Effector memory CD8-positive, alpha-beta T cell (primary cell): ENCODE measurements around the gene MACROD2.
"Not testable (repeated sequence)": the region's sequence is repeated elsewhere in the genome, so short reads cannot be mapped to it uniquely, and the experiment has no call there.

Experiments used
- ATAC-seq: fragments of 150-1000 bp; cut with Tn5 transposase; replicated peaks from 2 replicates; pipeline ENCODE4 v1.10.0; 2021; ENCODE audit warnings: mild to moderate bottlenecking, moderate library complexity
- DNase-seq, 3 experiments: peaks; one replicate each; pipeline ENCODE4 v3.0.0; 2021
- H3K27ac Mint-ChIP-seq, 2 donors: one replicate each; pipeline ENCODE4 v1.8.0; 2022; ENCODE audit warnings: mild to moderate bottlenecking in 2 of 2, mixed read lengths in 2 of 2, moderate library complexity in 2 of 2
- H3K27me3 Mint-ChIP-seq, 2 donors: one replicate each; pipeline ENCODE4 v1.8.0; 2022; ENCODE audit warnings: mixed read lengths in 2 of 2
- H3K36me3 Mint-ChIP-seq: one replicate; pipeline ENCODE4 v1.8.0; 2022; ENCODE audit warnings: mild to moderate bottlenecking, moderate library complexity, mixed read lengths; ENCODE audit not compliant: insufficient read depth
- H3K4me1 Mint-ChIP-seq, 2 donors: one replicate each; pipeline ENCODE4 v1.8.0; 2022; ENCODE audit warnings: low read depth in 2 of 2, mixed read lengths in 2 of 2
- H3K4me3 Mint-ChIP-seq, 2 donors: one replicate each; pipeline ENCODE4 v1.8.0; 2022; ENCODE audit warnings: mild to moderate bottlenecking in 2 of 2, mixed read lengths in 2 of 2, moderate library complexity in 2 of 2
- H3K9me3 Mint-ChIP-seq, 2 donors: one replicate each; pipeline ENCODE4 v1.8.0; 2022; ENCODE audit warnings: mixed read lengths in 2 of 2

The MACROD2 gene

DNA sequence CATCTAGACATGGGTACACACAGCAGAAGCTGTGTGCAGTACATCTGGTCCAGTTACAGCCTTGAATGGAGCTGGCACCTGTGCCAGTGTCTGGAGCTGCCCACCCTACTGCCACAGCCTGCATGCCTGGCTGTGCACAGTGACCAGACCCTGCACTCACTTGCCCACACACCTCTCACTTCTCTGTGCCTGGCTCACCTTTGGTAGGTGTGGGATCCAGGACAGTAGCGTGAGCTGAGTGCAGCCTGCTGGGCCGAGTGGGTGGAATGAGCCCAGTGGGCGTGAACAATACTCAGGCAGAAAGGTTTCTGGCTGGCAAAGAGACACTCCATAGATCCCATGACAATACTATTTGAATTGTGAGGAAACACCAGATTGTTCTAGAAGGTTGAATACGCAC, 1181.6 kb downstream of the MACROD2 start:
- peaks cover 0 to 8% of the 10 kb centered on the region in 2 donors for H3K9me3 Mint-ChIP-seq
- no peaks in the 10 kb centered on the region for H3K4me1 Mint-ChIP-seq
- H3K27ac Mint-ChIP-seq: no peak overlapping the region
- no peaks in the 10 kb centered on the region for H3K36me3 Mint-ChIP-seq
- DNase-seq: no peak
- H3K27me3 Mint-ChIP-seq: no peaks in the 10 kb centered on the region
- no peak overlapping the region for H3K4me3 Mint-ChIP-seq
- ATAC-seq: no peak

DNA sequence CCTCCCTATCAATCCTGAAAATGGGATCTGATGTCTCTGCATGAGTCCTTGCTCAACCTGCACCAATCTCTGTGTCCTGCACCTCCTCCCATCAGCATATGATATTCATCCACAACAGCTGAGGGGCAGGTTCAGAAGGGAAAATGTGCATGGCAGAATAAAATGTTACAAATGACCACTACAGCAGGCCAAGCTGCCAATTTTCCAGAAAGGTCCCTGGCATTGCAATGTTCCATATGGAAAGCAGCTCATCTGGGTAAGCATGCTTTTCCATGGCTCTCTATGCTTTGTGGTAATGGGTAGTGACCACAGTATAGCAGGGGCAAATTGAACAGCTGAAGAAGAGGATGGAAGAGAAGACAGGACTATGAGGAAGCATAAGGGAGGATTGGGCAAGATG, 1183.3 kb downstream of the MACROD2 start:
- DNase-seq (no peak), ATAC-seq (no peak)
- no peaks in the 10 kb centered on the region for H3K36me3 Mint-ChIP-seq
- H3K27ac Mint-ChIP-seq: no peak overlapping the region
- H3K27me3 Mint-ChIP-seq: no peaks in the 10 kb centered on the region
- H3K4me1 Mint-ChIP-seq: no peaks in the 10 kb centered on the region
- no peak overlapping the region for H3K4me3 Mint-ChIP-seq
- peaks cover 0 to 8% of the 10 kb centered on the region in 2 donors for H3K9me3 Mint-ChIP-seq

DNA sequence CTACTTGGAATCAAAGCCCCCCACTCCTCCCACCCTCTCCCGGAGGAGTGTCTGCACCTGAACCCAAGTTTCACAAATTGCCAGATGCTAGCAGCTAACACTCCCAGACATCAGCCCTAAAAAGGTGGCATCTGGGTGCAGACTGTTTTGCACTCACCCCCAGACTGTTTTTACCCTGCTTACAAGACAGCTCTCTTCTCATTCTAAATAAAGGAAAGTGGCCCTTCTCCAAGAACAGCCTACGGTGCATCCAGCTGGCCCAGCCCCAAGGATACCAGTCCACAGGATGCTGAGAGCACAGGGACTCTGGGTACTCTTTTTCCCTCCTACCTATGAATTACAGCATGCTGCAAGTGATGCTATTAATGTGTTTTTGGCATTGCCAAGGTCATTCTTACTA, 1184.1 kb downstream of the MACROD2 start:
- Mint-ChIP-seq H3K27ac (no peak overlapping the region), H3K36me3 (no peaks in the 10 kb centered on the region), H3K4me3 (no peak overlapping the region), H3K27me3 (no peaks in the 10 kb centered on the region), H3K4me1 (no peaks in the 10 kb centered on the region), H3K9me3 (peaks cover 0 to 8% of the 10 kb centered on the region in 2 donors)
- ATAC-seq (no peak), DNase-seq (no peak)

DNA sequence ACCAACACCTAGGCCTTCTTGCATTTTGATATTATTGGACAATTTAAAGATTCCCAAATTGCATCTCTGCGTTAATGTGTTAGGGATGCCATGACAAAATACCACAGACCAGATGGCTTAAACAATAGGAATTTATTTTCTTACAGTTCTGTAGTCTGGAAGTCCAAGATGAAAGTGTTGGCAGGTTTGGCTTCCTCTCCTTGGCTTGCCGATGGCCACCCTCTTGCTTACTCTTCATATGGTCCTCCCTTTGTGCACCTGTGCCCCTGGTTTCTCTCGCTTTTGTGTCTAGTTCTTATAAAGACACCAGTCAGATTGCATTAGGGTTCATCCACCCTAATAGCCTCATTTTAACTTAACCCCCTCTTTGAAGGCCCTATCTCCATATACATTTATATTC, 1184.5 kb downstream of the MACROD2 start:
- no peak overlapping the region for H3K4me3 Mint-ChIP-seq
- no peak for DNase-seq
- no peak for ATAC-seq
- no peak overlapping the region for H3K27ac Mint-ChIP-seq
- peaks cover 0 to 8% of the 10 kb centered on the region in 2 donors for H3K9me3 Mint-ChIP-seq
- no peaks in the 10 kb centered on the region for H3K4me1 Mint-ChIP-seq
- no peaks in the 10 kb centered on the region for H3K36me3 Mint-ChIP-seq
- H3K27me3 Mint-ChIP-seq: no peaks in the 10 kb centered on the region

DNA sequence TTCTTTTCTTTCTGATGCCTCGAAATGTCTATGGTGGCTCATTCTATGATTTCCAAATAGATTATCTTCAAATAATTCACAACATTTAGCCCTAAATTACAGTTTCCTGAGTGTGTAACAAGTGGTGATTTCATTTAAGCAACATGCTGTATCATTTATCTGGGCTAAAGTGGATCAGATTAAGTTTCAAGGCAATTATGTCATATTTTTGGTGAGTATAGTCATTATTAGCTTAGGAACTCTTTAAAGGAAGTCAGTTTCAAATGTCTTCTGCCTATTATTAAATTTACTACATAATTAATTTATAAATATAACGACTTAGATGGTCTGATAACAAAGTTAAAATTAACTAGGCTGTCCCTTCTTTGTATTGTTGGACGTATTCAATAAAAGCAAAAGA, 1190.0 kb downstream of the MACROD2 start:
- Mint-ChIP-seq H3K4me3 (no peak overlapping the region), H3K27ac (no peak overlapping the region), H3K27me3 (no peaks in the 10 kb centered on the region), H3K36me3 (no peaks in the 10 kb centered on the region), H3K4me1 (no peaks in the 10 kb centered on the region), H3K9me3 (peaks cover 0 to 3% of the 10 kb centered on the region in 2 donors)
- DNase-seq (no peak), ATAC-seq (no peak)

DNA sequence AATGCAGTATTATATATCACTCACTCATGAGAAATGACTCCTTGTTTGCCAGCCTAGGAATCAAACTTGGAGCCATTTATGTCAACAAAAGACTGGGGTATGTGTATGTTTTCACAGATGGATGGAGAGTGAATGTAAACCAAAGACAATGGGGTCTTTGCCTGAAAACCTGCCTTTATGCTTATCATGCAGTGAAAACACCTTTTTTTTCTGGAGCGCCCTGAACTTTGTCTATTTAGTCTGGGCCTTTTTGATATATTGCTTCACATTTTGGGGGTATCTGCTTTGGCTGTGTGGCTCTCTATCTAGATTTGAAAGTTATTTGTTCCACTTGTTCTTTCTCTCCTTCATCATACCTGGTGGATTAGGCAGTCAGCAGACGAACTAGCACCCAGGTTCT, 1190.6 kb downstream of the MACROD2 start:
- Mint-ChIP-seq H3K27ac (no peak overlapping the region), H3K9me3 (peaks cover 1 to 9% of the 10 kb centered on the region in 2 donors), H3K27me3 (no peaks in the 10 kb centered on the region), H3K4me1 (no peaks in the 10 kb centered on the region), H3K4me3 (no peak overlapping the region), H3K36me3 (no peaks in the 10 kb centered on the region)
- no peak for ATAC-seq
- no peak for DNase-seq

DNA sequence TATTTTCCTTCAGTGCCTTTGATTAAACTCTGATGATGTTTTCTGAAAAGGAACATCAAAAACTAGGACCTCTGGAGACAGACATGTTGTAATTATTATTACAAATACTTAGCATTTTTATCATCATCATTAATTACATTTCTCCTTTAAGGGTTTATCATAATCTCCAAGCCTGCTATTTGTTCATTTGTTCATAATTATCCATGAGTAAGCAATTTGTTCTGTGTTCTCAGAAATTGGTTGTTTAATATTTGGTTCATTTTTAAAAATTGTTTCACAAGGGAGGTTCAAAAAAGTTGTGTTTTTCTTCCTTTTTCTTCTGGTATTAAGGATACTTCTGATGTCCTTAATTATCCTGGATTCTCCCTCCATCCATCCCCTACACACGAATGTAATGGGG, 1192.3 kb downstream of the MACROD2 start:
- Mint-ChIP-seq H3K4me1 (no peaks in the 10 kb centered on the region), H3K27me3 (no peaks in the 10 kb centered on the region), H3K27ac (no peak overlapping the region), H3K9me3 (peaks cover 9% of the 10 kb centered on the region in 2 donors), H3K4me3 (no peak overlapping the region), H3K36me3 (no peaks in the 10 kb centered on the region)
- DNase-seq (no peak), ATAC-seq (no peak)

DNA sequence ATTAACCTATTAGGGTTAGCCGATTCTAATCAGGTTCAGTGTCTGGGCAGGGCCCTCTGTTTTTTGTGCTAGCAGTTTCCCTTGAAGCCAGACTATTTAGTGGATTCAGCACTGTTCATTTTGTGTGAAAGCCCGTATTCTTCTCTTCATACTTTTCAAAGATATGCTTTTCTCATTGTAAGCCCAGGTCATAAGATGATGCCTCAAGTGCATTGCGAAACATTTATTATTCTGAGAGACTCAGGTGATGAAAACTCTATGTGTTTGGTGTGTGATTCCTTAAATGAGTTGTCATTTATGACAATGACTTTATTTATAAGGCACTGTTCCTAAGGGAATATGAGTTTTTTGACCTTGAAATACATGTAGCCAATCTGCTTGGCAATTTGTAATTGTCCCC, 1193.1 kb downstream of the MACROD2 start:
- Mint-ChIP-seq H3K4me3 (no peak overlapping the region), H3K27ac (no peak overlapping the region), H3K4me1 (no peaks in the 10 kb centered on the region), H3K9me3 (peaks cover 9% of the 10 kb centered on the region in 2 donors), H3K27me3 (no peaks in the 10 kb centered on the region), H3K36me3 (no peaks in the 10 kb centered on the region)
- no peak for ATAC-seq
- DNase-seq: no peak

DNA sequence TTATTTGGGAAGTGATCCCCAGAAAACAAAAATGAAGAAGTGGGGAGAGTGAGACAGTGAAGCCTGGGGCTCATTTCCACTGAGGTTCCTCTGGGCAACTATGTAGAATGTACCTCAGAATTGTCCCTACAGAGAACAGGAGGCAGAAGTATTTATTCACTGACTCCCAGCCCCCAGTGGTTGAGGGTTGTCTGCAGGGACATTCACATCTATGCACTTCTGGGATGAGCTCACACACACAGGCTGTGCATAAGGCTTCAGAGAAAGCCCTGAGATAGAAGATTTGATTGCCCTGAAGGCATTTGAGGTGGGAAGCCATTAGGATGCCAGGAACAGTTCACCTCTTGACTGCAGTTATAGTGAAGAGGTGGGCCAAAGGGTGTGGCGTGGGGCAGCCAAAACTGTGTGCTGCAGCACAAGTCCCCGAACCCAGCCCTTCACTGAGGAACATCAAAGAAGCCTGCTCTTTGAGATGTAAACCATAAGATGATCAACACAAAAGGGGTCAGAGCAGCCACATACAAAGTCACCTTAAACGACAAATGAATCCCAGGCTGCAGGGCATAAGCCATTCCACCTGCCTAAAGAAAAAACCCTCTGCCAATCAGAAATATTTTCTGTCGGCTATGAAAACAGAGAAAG, 1195.9 kb downstream of the MACROD2 start:
- no peak for DNase-seq
- Mint-ChIP-seq H3K4me3 (no peak overlapping the region), H3K9me3 (peaks cover 9 to 12% of the 10 kb centered on the region in 2 donors), H3K27ac (no peak overlapping the region), H3K36me3 (no peaks in the 10 kb centered on the region), H3K4me1 (no peaks in the 10 kb centered on the region), H3K27me3 (no peaks in the 10 kb centered on the region)
- ATAC-seq: no peak

DNA sequence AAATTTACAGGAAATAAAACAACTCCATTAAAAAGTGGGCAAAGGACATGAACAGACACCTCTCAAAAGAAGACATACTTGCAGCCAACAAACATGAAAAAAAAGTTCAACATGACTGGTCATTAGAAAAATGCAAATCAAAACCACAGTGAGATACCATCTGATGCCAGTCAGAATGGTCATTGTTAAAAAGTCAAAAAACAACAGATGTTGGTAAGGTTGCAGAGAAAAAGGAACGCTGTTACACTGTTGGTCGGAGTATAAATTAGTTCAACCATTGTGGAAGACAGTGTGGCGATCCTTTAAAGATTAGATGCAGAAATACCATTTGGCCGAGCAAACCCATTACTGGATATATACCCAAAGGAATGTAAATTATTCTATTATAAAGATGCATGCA, 1200.1 kb downstream of the MACROD2 start:
- Mint-ChIP-seq H3K27me3 (no peaks in the 10 kb centered on the region), H3K4me1 (no peaks in the 10 kb centered on the region), H3K9me3 (peaks cover 5 to 12% of the 10 kb centered on the region in 2 donors), H3K4me3 (no peak overlapping the region), H3K36me3 (no peaks in the 10 kb centered on the region), H3K27ac (no peak overlapping the region)
- DNase-seq: no peak
- no peak for ATAC-seq

DNA sequence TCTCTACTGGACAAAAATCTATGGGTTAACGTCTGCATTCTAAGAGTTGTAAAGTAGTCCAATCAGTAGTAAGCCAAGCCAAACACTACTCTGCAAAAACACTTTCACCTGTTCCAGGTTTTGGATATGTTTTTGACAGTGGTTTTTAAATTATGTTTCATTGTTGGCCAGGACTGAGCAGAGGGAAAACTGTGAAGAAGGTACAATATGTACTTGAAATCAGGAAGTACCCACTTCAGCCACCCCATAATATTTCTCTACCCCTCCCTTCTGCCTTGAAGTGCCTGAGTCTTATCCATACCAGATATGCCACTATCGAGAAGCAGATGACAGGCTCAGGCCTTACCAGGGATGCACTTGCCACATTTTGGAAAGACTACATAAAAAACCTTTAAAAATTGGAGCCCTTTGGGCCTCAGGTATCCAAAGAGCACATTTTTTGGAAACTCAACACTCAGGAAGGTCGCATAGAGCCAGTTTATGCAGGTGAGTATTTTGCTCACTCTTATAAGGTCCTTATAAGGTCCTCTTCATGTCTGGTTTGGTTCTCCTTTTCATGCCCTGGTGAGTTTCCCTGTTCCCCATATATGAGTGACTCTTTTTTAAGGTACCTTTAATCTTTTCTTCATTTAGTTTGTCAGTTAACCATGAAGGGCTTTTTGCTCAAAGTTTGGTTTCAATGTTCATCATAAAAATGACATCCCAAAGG, 1201.4 kb downstream of the MACROD2 start:
- Mint-ChIP-seq H3K4me3 (no peak overlapping the region), H3K36me3 (no peaks in the 10 kb centered on the region), H3K27me3 (no peaks in the 10 kb centered on the region), H3K27ac (no peak overlapping the region), H3K4me1 (no peaks in the 10 kb centered on the region), H3K9me3 (peaks cover 0 to 6% of the 10 kb centered on the region in 2 donors)
- ATAC-seq (no peak), DNase-seq (no peak)

DNA sequence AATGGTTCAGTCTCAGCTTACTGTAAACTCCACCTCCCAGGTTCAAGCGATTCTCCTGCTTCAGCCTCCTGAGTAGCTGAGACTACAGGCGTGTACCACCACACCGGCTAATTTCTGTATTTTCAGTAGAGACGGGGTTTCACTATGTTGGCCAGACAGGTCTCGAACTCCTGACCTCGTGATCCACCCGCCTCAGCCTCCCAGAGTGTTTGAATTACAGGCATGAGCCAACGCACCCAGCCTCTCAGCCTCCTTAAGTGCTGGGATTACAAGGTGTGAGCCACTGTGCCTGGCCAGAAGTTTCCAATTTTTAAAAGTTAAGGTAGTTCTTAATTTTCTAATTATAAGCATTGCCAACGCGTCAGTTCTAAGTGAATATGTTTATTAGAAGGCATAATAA, 1202.7 kb downstream of the MACROD2 start:
- H3K4me1 Mint-ChIP-seq, H3K36me3 Mint-ChIP-seq, H3K27me3 Mint-ChIP-seq, DNase-seq, H3K9me3 Mint-ChIP-seq, H3K4me3 Mint-ChIP-seq, H3K27ac Mint-ChIP-seq, ATAC-seq: not testable (repeated sequence)

DNA sequence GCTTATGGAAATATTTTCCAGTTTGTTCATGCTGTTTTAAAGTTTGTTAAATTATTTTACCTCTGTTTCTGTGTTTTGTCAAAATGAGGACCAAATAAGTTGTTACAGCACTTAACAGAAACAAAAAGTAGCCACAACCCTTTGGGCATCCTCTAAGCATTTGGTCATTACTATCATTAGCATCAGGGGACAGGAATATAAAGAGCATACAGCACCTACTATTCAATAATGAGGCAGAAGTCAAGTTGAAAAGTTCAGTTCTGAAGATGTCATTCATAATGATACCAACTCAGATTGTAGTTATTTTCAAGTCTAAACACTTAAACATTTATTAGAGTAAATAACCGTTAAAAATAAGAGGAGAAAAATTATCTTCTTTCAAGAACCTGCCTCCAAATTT, 1204.4 kb downstream of the MACROD2 start:
- ATAC-seq: no peak
- Mint-ChIP-seq H3K36me3 (no peaks in the 10 kb centered on the region), H3K9me3 (peaks cover 0 to 3% of the 10 kb centered on the region in 2 donors), H3K4me1 (no peaks in the 10 kb centered on the region), H3K27ac (no peak overlapping the region), H3K27me3 (no peaks in the 10 kb centered on the region), H3K4me3 (no peak overlapping the region)
- no peak for DNase-seq

DNA sequence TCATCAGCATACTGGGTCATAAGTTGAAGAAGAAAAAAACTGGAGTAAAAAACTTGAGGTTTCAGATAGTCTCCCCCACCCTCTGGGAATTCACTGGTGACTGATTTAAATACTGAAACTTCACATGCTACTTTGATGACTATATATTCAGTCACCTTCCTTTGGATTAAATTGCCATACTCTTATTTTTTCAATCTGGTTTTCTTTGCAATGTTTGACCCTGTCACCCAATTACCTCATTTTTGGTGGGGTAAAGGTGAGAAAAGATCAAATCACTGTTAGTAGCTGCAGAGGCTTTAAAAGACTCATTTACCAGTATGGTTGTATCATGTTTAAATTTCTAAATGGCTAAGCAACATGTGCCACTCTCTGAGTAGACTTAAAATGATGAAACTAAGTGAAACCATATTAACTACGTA, 1204.8 kb downstream of the MACROD2 start:
- Mint-ChIP-seq H3K9me3 (peaks cover 0 to 3% of the 10 kb centered on the region in 2 donors), H3K4me1 (no peaks in the 10 kb centered on the region), H3K27ac (no peak overlapping the region), H3K4me3 (no peak overlapping the region), H3K36me3 (no peaks in the 10 kb centered on the region), H3K27me3 (no peaks in the 10 kb centered on the region)
- DNase-seq: no peak
- ATAC-seq: no peak
